Body of pancreas (tissue), 4 donors: Measurements from ENCODE around the gene SEMA6B. TPM values are rescaled to one million over a fixed set of nuclear protein-coding genes. Genes with fewer than 3 reads are reported as not detected.

Source experiments
- ATAC-seq: fragments of 150-250 bp; one replicate; pipeline ENCODE4 v1.9.1; 2016
- DNase-seq, 4 donors: peaks; one replicate each; pipeline ENCODE4 v3.0.0-alpha.2; 2019
- H3K27ac ChIP-seq, 4 donors: fragments of 200-600 bp; sonication (generic); 1 replicate in 3 of 4; 2 replicates in 1 of 4; pipeline versions ENCODE4 v1.5.1 to v1.6.1; 2016 to 2019; ENCODE audit warnings: mild to moderate bottlenecking in 1 of 4, mixed read lengths in 1 of 4, moderate library complexity in 1 of 4
- H3K27me3 ChIP-seq, 2 donors: fragments of 200-600 bp; sonication (generic); one replicate each; pipeline ENCODE4 v1.6.0; 2016; ENCODE audit warnings: mild to moderate bottlenecking in 1 of 2
- H3K36me3 ChIP-seq, 2 donors: fragments of 200-600 bp; sonication (generic); replicated peaks in 1 of 2; 2 replicates each; pipeline ENCODE4 v1.5.1; 2016; ENCODE audit warnings: low read depth in 2 of 2; ENCODE audit not compliant: insufficient read depth in 1 of 2
- H3K4me1 ChIP-seq: fragments of 200-600 bp; sonication (generic); one replicate; pipeline ENCODE4 v1.6.0; 2016
- H3K4me3 ChIP-seq, 2 donors: fragments of 200-600 bp; sonication (generic); 1 replicate in 1 of 2; 2 replicates in 1 of 2; pipeline ENCODE4 v1.5.1; 2016 to 2019
- H3K9me3 ChIP-seq, 3 donors: fragments of 200-600 bp; sonication (generic); 1 replicate in 2 of 3; 2 replicates in 1 of 3; pipeline ENCODE4 v1.5.1; 2016
- CTCF ChIP-seq, 7 experiments: fragments of 450-650 bp in 4 of 7; fragments of 200-600 bp in 3 of 7; sonication (generic) in 3 of 7; IDR thresholded peaks; one replicate each; pipeline ENCODE4 v1.5.1; 2016 to 2019; ENCODE audit warnings: antibody characterized with exemption in 7 of 7
- POLR2A ChIP-seq, 3 donors: fragments of 450-650 bp; IDR thresholded peaks; one replicate each; pipeline ENCODE4 v1.6.1; 2016; ENCODE audit warnings: antibody characterized with exemption in 3 of 3, mild to moderate bottlenecking in 2 of 3
- WGBS, 2 donors: methylation state at CpG; one replicate each; pipeline ENCODE4 v1.1.5; 2017; 5-methylcytosine and 5-hydroxymethylcytosine counted together
- intact Hi-C: fragments of 100-400 bp; cut with DNase I; formaldehyde crosslinking; loops from one replicate; pipeline ENCODE4 v1.15.1; 2023
- total RNA-seq, 2 donors: library from RNA; depleted of rRNA; stranded (reverse); fragments of >200 nt; gene quantifications; one replicate each; pipeline ENCODE4 v1.1.0, GENCODE V29; 2016

The SEMA6B gene
- total RNA-seq, 2 donors from 2014 or later = 6.0 to 11.5 TPM

- intact Hi-C loops = no loop called here
Measured at GRCh38 chr19:4602915-4603314, 43.4 kb upstream of the SEMA6B start.

DNA sequence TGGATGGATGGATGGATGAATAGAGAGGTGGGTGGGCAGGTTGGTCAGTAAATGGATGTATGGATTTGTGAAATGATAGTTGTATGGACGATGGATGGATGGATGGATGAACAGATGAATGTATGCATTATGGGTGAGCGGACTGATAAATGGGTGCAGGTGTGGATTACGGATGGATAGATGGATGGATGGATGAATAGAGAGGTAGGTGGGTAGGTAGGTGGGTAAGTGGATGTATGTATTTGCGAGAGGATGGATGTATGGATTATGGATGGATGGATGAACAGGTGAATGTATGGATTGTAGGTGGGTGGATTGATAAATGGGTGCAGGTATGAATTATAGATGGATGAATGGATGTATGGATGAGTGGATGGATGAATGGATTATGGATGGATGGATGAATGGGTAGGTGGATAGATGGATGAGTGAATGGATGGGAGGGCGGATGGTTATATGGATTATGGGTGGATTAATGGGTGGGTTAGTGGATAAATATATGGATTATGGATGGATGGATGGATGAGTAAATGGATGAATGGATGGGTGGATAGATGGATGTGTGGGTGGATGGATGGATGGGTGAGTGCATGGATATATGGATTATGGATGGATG is 42.8 kb upstream of the SEMA6B start:
- DNase-seq = no peak
- TF ChIP-seq POLR2A (IDR thresholded peaks at IDR 0.05) (no peak), CTCF (IDR thresholded peaks at IDR 0.05) (no peak)
- intact Hi-C loops = no loop called here
- Histone ChIP-seq H3K4me1 (peaks cover 8% of the 10 kb centered on the region), H3K9me3 (no peaks in the 10 kb centered on the region), H3K36me3 (no peaks in the 10 kb centered on the region), H3K27me3 (peaks cover 0 to 16% of the 10 kb centered on the region in 2 donors), H3K4me3 (no peak overlapping the region), H3K27ac (no peak overlapping the region)
- WGBS, 2 donors = 78 to 83% methylated on average over 5 of the region's 5 CpGs
- ATAC-seq = no peak

More at GRCh38 chr19:4602915-4603314, 43.4 kb upstream of the SEMA6B start:
- H3K27ac ChIP-seq = no peak overlapping the region
- no peak overlapping the region for H3K4me3 ChIP-seq
- DNase-seq (no peak), ATAC-seq (no peak)
- no peak for TF ChIP-seq CTCF (IDR thresholded peaks at IDR 0.05)
- TF ChIP-seq POLR2A (IDR thresholded peaks at IDR 0.05) = no peak
- no peaks in the 10 kb centered on the region for H3K36me3 ChIP-seq
- peaks cover 0 to 13% of the 10 kb centered on the region in 2 donors for H3K27me3 ChIP-seq
- peaks cover 8% of the 10 kb centered on the region for H3K4me1 ChIP-seq
- WGBS, 2 donors = 64 to 71% methylated on average over 1 of the region's 1 CpG
- no peaks in the 10 kb centered on the region for H3K9me3 ChIP-seq

- ATAC-seq (no peak), DNase-seq (no peak)
- H3K4me1 ChIP-seq = peaks cover 3% of the 10 kb centered on the region
- WGBS, 2 donors = 56 to 96% methylated on average over 4 to 5 of the region's 5 CpGs
- H3K27ac ChIP-seq = no peak overlapping the region
- intact Hi-C loops = no loop called here
- H3K36me3 ChIP-seq = no peaks in the 10 kb centered on the region
- peaks cover 0 to 20% of the 10 kb centered on the region in 2 donors for H3K27me3 ChIP-seq
- TF ChIP-seq POLR2A (IDR thresholded peaks at IDR 0.05) (no peak), CTCF (IDR thresholded peaks at IDR 0.05) (no peak)
- no peak overlapping the region for H3K4me3 ChIP-seq
- no peaks in the 10 kb centered on the region for H3K9me3 ChIP-seq
Measured at GRCh38 chr19:4600893-4601292, 41.4 kb upstream of the SEMA6B start.

- DNase-seq = no peak
- Histone ChIP-seq H3K27ac (no peak overlapping the region), H3K36me3 (no peaks in the 10 kb centered on the region), H3K4me1 (peaks cover 3% of the 10 kb centered on the region), H3K27me3 (peaks cover 0 to 20% of the 10 kb centered on the region in 2 donors), H3K4me3 (no peak overlapping the region), H3K9me3 (no peaks in the 10 kb centered on the region)
- 81 to 90% methylated on average over 10 of the region's 10 CpGs for WGBS, 2 donors
- no peak for ATAC-seq
- intact Hi-C loops = no loop called here
- TF ChIP-seq POLR2A (IDR thresholded peaks at IDR 0.05) (no peak), CTCF (IDR thresholded peaks at IDR 0.05) (no peak)
Measured at GRCh38 chr19:4600082-4600481, 40.6 kb upstream of the SEMA6B start.

DNA sequence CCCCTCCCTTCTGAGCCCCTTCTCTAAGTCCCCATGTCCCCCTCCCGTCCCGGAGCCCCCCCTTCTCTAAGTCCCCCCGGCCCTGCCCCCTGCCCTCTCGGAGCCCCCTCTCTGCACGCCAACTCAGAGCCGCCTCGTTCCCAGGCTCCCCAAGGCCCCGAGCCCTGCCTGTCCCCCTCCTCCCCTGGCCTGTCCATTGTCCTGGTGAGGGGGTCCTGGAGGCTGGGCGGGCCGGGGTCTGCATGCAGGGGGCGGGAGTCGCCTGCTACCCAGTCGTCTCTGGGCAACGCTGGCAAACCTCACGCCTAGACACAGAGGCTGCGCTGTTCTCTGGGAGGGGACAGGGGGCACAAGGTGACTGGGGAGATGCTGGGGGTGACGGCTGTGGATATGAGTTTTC is 39.2 kb upstream of the SEMA6B start:
- DNase-seq (no peak), ATAC-seq (no peak)
- no peak for TF ChIP-seq CTCF (IDR thresholded peaks at IDR 0.05)
- H3K9me3 ChIP-seq = no peaks in the 10 kb centered on the region
- H3K27ac ChIP-seq = no peak overlapping the region
- WGBS, 2 donors = 2 to 12% methylated on average over 8 to 13 of the region's 17 CpGs
- peaks cover 3% of the 10 kb centered on the region for H3K4me1 ChIP-seq
- intact Hi-C loops = no loop called here
- H3K4me3 ChIP-seq = no peak overlapping the region
- H3K36me3 ChIP-seq = no peaks in the 10 kb centered on the region
- peaks cover 0 to 20% of the 10 kb centered on the region in 2 donors for H3K27me3 ChIP-seq
